ENCODE measurements around the gene CLEC4M.

The CLEC4M gene

GRCh38 chr19:7715671-7716070 lies 47.4 kb upstream of the CLEC4M start (continued):
- TF ChIP-seq, protein P1, sequence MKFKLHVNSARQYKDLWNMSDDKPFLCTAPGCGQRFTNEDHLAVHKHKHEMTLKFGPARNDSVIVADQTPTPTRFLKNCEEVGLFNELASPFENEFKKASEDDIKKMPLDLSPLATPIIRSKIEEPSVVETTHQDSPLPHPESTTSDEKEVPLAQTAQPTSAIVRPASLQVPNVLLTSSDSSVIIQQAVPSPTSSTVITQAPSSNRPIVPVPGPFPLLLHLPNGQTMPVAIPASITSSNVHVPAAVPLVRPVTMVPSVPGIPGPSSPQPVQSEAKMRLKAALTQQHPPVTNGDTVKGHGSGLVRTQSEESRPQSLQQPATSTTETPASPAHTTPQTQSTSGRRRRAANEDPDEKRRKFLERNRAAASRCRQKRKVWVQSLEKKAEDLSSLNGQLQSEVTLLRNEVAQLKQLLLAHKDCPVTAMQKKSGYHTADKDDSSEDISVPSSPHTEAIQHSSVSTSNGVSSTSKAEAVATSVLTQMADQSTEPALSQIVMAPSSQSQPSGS (tag by site-specific recombination; IDR thresholded peaks at IDR 0.05; ENCODE audit: low read depth) = no peak
- TF ChIP-seq KLF16 (tag by site-specific recombination; IDR thresholded peaks at IDR 0.05) (no peak), ZBTB17 (tag by site-specific recombination; IDR thresholded peaks at IDR 0.05) (no peak)

- no peaks in the 10 kb centered on the region for H3K9me3 ChIP-seq (ENCODE audit: control insufficient read depth, insufficient read depth, low read depth, low read length)
- POLR2A ChIA-PET = interaction anchor here (0.6 kb wide), 1 partner anchor 150 kb away, joined by 4 read pairs; no protein-coding TSS in a partner anchor
- H3K4me3 ChIP-seq (ENCODE audit: low read depth, low read length) = no peak overlapping the region
- TF ChIP-seq OSR2 (tag by site-specific recombination; IDR thresholded peaks at IDR 0.05) (no peak), ZBTB20 (tag by site-specific recombination; IDR thresholded peaks at IDR 0.05) (no peak), ZNF292 (tag by site-specific recombination; IDR thresholded peaks at IDR 0.05; ENCODE audit: borderline replicate concordance, low read depth) (no peak), ZNF302 (tag by site-specific recombination; IDR thresholded peaks at IDR 0.05; ENCODE audit: low read depth) (no peak), ZNF623 (tag by site-specific recombination; IDR thresholded peaks at IDR 0.05) (no peak), SP3 (tag by site-specific recombination; IDR thresholded peaks at IDR 0.05) (no peak), ZFP41 (tag by site-specific recombination; IDR thresholded peaks at IDR 0.05; ENCODE audit: borderline replicate concordance) (no peak), KLF8 (tag by site-specific recombination; IDR thresholded peaks at IDR 0.05) (no peak), ZNF585B (tag by site-specific recombination; IDR thresholded peaks at IDR 0.05) (no peak)
- H3K36me3 ChIP-seq (ENCODE audit: control insufficient read depth in 2 of 2, insufficient read depth in 1 of 2, low read length in 2 of 2) = no peaks in the 10 kb centered on the region
- CTCF ChIA-PET = no interaction called here
- H3K4me1 ChIP-seq (ENCODE audit: control insufficient read depth, insufficient read depth, low read length) = no peaks in the 10 kb centered on the region
- H3K27ac ChIP-seq (ENCODE audit: extremely low read depth, low read depth, low read length) = no peak overlapping the region
Observed at GRCh38 chr19:7716762-7717161, 46.3 kb upstream of the CLEC4M start.

GRCh38 chr19:7718668-7719067 lies 44.4 kb upstream of the CLEC4M start:
- ChIA-PET POLR2A (no interaction called here), CTCF (interaction anchor here (0.6 kb wide), 1 partner anchor 81 kb away, joined by 3 read pairs; no protein-coding TSS in a partner anchor)
- no peaks in the 10 kb centered on the region for H3K4me1 ChIP-seq (ENCODE audit: control insufficient read depth, insufficient read depth, low read length)
- H3K9me3 ChIP-seq (ENCODE audit: control insufficient read depth, insufficient read depth, low read depth, low read length) = no peaks in the 10 kb centered on the region
- H3K36me3 ChIP-seq (ENCODE audit: control insufficient read depth in 2 of 2, insufficient read depth in 1 of 2, low read length in 2 of 2) = no peaks in the 10 kb centered on the region
- TF ChIP-seq ZNF529 (tag by site-specific recombination; IDR thresholded peaks at IDR 0.05; ENCODE audit: insufficient replicate concordance) = no peak
- no peak overlapping the region for H3K27ac ChIP-seq (ENCODE audit: extremely low read depth, low read depth, low read length)
- H3K4me3 ChIP-seq (ENCODE audit: low read depth, low read length) = no peak overlapping the region

GRCh38 chr19:7720351-7720750 lies 42.7 kb upstream of the CLEC4M start:
- Histone ChIP-seq H3K4me3 (ENCODE audit: low read depth, low read length) (no peak overlapping the region), H3K4me1 (ENCODE audit: control insufficient read depth, insufficient read depth, low read length) (no peaks in the 10 kb centered on the region), H3K27ac (ENCODE audit: extremely low read depth, low read depth, low read length) (no peak overlapping the region), H3K9me3 (ENCODE audit: control insufficient read depth, insufficient read depth, low read depth, low read length) (no peaks in the 10 kb centered on the region), H3K36me3 (ENCODE audit: control insufficient read depth in 2 of 2, insufficient read depth in 1 of 2, low read length in 2 of 2) (no peaks in the 10 kb centered on the region)
- POLR2A ChIA-PET = no interaction called here
- CTCF ChIA-PET = no interaction called here
- TF ChIP-seq ZNF211 (tag by site-specific recombination; IDR thresholded peaks at IDR 0.05; ENCODE audit: low read depth) = no peak
- TF ChIP-seq ZNF23 (tag by site-specific recombination; IDR thresholded peaks at IDR 0.05; ENCODE audit: borderline replicate concordance) = no peak
- no peak for TF ChIP-seq HOXC10 (CRISPR knock-in tag; IDR thresholded peaks at IDR 0.05)
- no peak for TF ChIP-seq ZNF221 (tag by site-specific recombination; IDR thresholded peaks at IDR 0.05; ENCODE audit: borderline replicate concordance)
- TF ChIP-seq ZNF76 (tag by site-specific recombination; IDR thresholded peaks at IDR 0.05; ENCODE audit: borderline replicate concordance, low read depth) = no peak
- no peak for TF ChIP-seq ZNF704 (tag by site-specific recombination; IDR thresholded peaks at IDR 0.05)
- no peak for TF ChIP-seq ZBTB17 (tag by site-specific recombination; IDR thresholded peaks at IDR 0.05)
- TF ChIP-seq ZFP37 (tag by site-specific recombination; IDR thresholded peaks at IDR 0.05) = no peak
- TF ChIP-seq, protein P2, sequence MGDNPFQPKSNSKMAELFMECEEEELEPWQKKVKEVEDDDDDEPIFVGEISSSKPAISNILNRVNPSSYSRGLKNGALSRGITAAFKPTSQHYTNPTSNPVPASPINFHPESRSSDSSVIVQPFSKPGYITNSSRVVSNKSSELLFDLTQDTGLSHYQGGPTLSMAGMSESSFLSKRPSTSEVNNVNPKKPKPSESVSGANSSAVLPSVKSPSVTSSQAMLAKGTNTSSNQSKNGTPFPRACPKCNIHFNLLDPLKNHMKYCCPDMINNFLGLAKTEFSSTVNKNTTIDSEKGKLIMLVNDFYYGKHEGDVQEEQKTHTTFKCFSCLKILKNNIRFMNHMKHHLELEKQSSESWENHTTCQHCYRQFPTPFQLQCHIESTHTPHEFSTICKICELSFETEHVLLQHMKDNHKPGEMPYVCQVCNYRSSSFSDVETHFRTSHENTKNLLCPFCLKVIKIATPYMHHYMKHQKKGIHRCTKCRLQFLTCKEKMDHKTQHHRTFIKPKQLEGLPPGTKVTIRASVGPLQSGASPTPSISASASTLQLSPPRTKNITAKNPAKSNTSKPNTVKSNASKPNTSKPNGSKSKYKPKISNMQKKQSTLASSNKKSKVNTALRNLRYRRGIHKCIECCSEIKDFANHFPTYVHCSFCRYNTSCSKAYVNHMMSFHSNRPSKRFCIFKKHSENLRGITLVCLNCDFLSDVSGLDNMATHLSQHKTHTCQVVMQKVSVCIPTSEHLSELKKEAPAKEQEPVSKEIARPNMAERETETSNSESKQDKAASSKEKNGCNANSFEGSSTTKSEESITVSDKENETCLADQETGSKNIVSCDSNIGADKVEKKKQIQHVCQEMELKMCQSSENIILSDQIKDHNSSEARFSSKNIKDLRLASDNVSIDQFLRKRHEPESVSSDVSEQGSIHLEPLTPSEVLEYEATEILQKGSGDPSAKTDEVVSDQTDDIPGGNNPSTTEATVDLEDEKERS (tag by site-specific recombination; IDR thresholded peaks at IDR 0.05) = no peak
- TF ChIP-seq ZNF449 (tag by site-specific recombination; IDR thresholded peaks at IDR 0.05) = no peak
- TF ChIP-seq ZNF747 (tag by site-specific recombination; IDR thresholded peaks at IDR 0.05) = no peak

All from HEK293 (cell line).